Gastroesophageal sphincter (tissue), 4 donors: ENCODE data around the gene MCC. TPM values are rescaled to one million over a fixed set of nuclear protein-coding genes. Genes with fewer than 3 reads are reported as not detected.

ENCODE experiments used
- ATAC-seq: fragments of 150-250 bp; one replicate; pipeline ENCODE4 v1.9.1; 2016; ENCODE audit warnings: mild to moderate bottlenecking, moderate library complexity
- H3K27ac ChIP-seq, 4 donors: fragments of 200-600 bp; sonication (generic) in 3 of 4; 1 replicate in 3 of 4; 2 replicates in 1 of 4; pipeline ENCODE4 v1.5.1; 2016 to 2019
- H3K27me3 ChIP-seq: fragments of 200-600 bp; sonication (generic); one replicate; pipeline ENCODE4 v1.5.1; 2019
- H3K36me3 ChIP-seq, 2 donors: fragments of 200-600 bp; sonication (generic); one replicate each; pipeline ENCODE4 v1.5.1; 2019; ENCODE audit warnings: control low read depth in 1 of 2
- H3K4me1 ChIP-seq, 3 donors: fragments of 200-600 bp; sonication (generic); 1 replicate in 2 of 3; 2 replicates in 1 of 3; pipeline ENCODE4 v1.5.1; 2016 to 2019; ENCODE audit warnings: control low read depth in 2 of 3
- H3K4me3 ChIP-seq, 2 donors: fragments of 200-600 bp; sonication (generic); one replicate each; pipeline ENCODE4 v1.5.1; 2019; ENCODE audit warnings: mild to moderate bottlenecking in 1 of 2, moderate library complexity in 1 of 2
- H3K9me3 ChIP-seq, 3 donors: fragments of 200-600 bp; sonication (generic); one replicate each; pipeline ENCODE4 v1.5.1; 2017 to 2019; ENCODE audit warnings: control low read depth in 2 of 3
- CTCF ChIP-seq, 4 experiments: fragments of 200-600 bp in 2 of 4; fragments of 450-650 bp in 2 of 4; sonication (generic) in 1 of 4; IDR thresholded peaks; one replicate each; pipeline ENCODE4 v1.5.1; 2017 to 2019; ENCODE audit warnings: antibody characterized with exemption in 4 of 4, mild to moderate bottlenecking in 2 of 4, moderate library complexity in 2 of 4
- EP300 ChIP-seq: sonication (generic); formaldehyde crosslinking; IDR thresholded peaks from one replicate; pipeline ENCODE4 v1.6.1; 2017; ENCODE audit warnings: antibody characterized with exemption, mild to moderate bottlenecking
- POLR2A ChIP-seq, 2 donors: fragments of 450-650 bp; IDR thresholded peaks; one replicate each; pipeline ENCODE4 v1.6.1; 2017; ENCODE audit warnings: antibody characterized with exemption in 2 of 2, mild to moderate bottlenecking in 2 of 2, moderate library complexity in 1 of 2
- POLR2AphosphoS5 ChIP-seq: sonication (generic); formaldehyde crosslinking; IDR thresholded peaks from one replicate; pipeline ENCODE4 v1.6.1; 2017; ENCODE audit warnings: antibody characterized with exemption
- WGBS, 2 donors: methylation state at CpG; one replicate each; pipeline ENCODE4 v1.1.5; 2018; ENCODE audit warnings: low coverage in 1 of 2; 5-methylcytosine and 5-hydroxymethylcytosine counted together
- total RNA-seq, 4 donors: library from RNA; depleted of rRNA; stranded (reverse); fragments of >200 nt; gene quantifications; one replicate each; pipeline ENCODE4 v1.1.0, GENCODE V29; 2016

The MCC gene
- total RNA-seq, 4 donors from 2014 or later = 20.5 to 28.7 (median 23.5) TPM

DNA sequence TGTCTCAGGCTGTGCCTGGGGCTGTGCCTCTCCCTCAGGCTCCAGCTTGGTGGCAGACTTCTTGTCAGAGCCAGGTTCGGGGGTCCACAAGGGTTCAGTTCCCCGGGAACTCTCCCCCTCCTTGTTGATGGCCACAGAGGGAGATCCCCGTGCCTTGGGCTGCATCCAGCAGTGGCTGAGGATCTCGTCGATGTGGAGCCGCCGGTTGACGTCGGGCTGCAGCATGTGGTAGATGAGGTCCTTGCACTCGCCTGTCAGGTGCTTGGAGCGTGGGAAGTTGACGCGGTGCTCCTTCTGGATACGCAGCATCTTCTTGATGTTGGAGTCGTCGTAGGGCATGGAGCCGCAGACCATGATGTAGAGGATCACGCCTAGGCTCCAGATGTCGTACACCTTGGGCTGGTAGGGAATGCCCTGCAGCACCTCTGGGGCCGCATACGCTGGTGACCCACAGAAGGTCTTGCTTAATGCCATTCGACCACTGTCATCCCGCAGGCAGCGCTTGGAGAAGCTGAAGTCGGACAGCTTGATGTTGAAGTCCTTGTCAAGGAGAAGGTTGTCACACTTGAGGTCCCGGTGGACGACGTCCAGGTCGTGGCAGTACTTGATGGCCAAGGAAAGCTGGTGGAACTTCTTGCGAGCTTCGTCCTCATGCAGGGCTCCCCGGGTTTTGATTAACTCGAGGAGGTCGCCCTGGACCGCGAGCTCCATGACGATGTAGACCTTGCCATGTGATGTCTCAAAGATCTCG, 54.2 kb downstream of the MCC start:
- H3K36me3 ChIP-seq = no peaks in the 10 kb centered on the region
- ATAC-seq = no peak
- no peaks in the 10 kb centered on the region for H3K27me3 ChIP-seq
- TF ChIP-seq CTCF (IDR thresholded peaks at IDR 0.05) = no peak
- TF ChIP-seq EP300 = no peak
- TF ChIP-seq POLR2A (IDR thresholded peaks at IDR 0.05) = no peak
- no peak for TF ChIP-seq POLR2AphosphoS5
- H3K4me3 ChIP-seq = no peak overlapping the region
- no peak overlapping the region for H3K27ac ChIP-seq
- H3K4me1 ChIP-seq = peaks cover 0 to 5% (median 0%) of the 10 kb centered on the region in 3 donors
- no peaks in the 10 kb centered on the region for H3K9me3 ChIP-seq
- 98% methylated on average over 9 of the region's 38 CpGs; no CpG with 5 or more reads in 1 of the 2 donors for WGBS, 2 donors

GRCh38 chr5:113433071-113433470, 55.2 kb downstream of the MCC start:
- H3K27ac ChIP-seq = no peak overlapping the region
- ATAC-seq = no peak
- TF ChIP-seq EP300 = no peak
- H3K9me3 ChIP-seq = no peaks in the 10 kb centered on the region
- no peak overlapping the region for H3K4me3 ChIP-seq
- H3K4me1 ChIP-seq = peaks cover 0 to 5% (median 0%) of the 10 kb centered on the region in 3 donors
- no peaks in the 10 kb centered on the region for H3K27me3 ChIP-seq
- no peaks in the 10 kb centered on the region for H3K36me3 ChIP-seq
- 93 to 98% methylated on average over 8 to 13 of the region's 21 CpGs for WGBS, 2 donors

DNA sequence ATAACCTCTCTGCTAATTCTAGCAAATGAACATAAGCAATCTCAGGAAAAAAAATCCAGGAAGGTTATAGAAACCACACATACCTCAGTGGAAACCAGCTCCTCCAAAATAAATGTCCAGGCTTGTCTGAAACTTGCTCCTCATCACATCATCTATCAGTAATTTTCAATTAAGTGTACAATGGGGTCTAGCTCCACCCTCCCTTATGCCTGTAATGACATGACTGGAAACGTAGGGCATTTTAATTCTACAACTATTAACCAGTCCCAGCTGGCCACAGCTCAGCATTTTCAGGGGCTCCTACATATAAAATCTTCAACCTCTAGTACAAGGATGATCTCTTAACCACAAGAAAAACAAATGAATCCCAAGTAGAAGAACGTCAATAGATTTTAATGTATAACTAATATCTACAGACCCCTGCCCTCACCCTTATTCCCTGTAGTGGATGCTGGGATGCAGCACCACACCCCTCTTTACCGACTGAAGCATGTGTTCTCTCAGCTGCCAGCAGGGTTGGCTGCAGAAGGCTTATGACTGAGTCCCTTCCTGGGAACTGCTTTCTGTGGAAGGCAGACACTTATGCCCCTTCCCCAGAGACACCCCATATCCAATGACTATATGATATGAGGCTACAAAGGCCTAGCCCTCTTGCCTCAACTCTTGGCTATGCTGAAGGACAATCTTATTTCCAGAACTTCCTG, 60.2 kb downstream of the MCC start:
- no peaks in the 10 kb centered on the region for H3K36me3 ChIP-seq
- H3K27ac ChIP-seq = no peak overlapping the region
- TF ChIP-seq POLR2AphosphoS5 = no peak
- TF ChIP-seq EP300 = no peak
- TF ChIP-seq CTCF (IDR thresholded peaks at IDR 0.05) = no peak
- TF ChIP-seq POLR2A (IDR thresholded peaks at IDR 0.05) = no peak
- WGBS, 2 donors = 69 to 73% methylated on average over 3 of the region's 3 CpGs
- no peak overlapping the region for H3K4me3 ChIP-seq
- H3K27me3 ChIP-seq = no peaks in the 10 kb centered on the region
- H3K4me1 ChIP-seq = no peaks in the 10 kb centered on the region
- H3K9me3 ChIP-seq = no peaks in the 10 kb centered on the region
- no peak for ATAC-seq

- TF ChIP-seq POLR2A (IDR thresholded peaks at IDR 0.05) (no peak), POLR2AphosphoS5 (no peak), CTCF (IDR thresholded peaks at IDR 0.05) (no peak), EP300 (no peak)
- ATAC-seq = no peak
- H3K9me3 ChIP-seq = no peaks in the 10 kb centered on the region
- no peak overlapping the region for H3K4me3 ChIP-seq
- H3K4me1 ChIP-seq = no peaks in the 10 kb centered on the region
- WGBS, 2 donors = 84 to 92% methylated on average over 1 to 2 of the region's 3 CpGs
- H3K27ac ChIP-seq = no peak overlapping the region
- H3K27me3 ChIP-seq = no peaks in the 10 kb centered on the region
- H3K36me3 ChIP-seq = no peaks in the 10 kb centered on the region
These were observed 62.3 kb downstream of the MCC start for GRCh38 chr5:113425909-113426308.

DNA sequence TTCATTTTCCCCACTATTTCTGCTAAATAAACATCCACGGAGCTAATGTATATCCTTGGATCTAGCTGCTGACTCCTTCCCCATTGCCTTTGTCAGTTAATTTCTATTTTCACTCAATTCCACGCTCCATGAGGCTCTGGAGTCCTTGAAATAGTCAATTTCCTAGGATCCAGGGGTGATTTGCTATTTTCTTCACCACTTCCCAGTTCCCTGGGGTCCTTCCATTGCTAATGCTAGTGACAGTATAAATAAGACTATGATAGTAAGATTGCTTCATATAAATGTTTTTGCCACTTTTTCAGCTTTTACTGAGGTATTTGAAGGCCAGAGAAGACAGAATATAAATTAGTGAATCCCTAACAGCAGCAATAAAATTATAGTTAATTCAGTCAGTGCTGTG, 66.6 kb downstream of the MCC start:
- H3K27ac ChIP-seq = no peak overlapping the region
- H3K4me1 ChIP-seq = no peaks in the 10 kb centered on the region
- ATAC-seq = no peak
- no peaks in the 10 kb centered on the region for H3K9me3 ChIP-seq
- WGBS, 2 donors = 80 to 88% methylated on average over 2 of the region's 2 CpGs
- no peak overlapping the region for H3K4me3 ChIP-seq
- H3K36me3 ChIP-seq = no peaks in the 10 kb centered on the region
- no peak for TF ChIP-seq EP300
- TF ChIP-seq POLR2A (IDR thresholded peaks at IDR 0.05) = no peak
- TF ChIP-seq POLR2AphosphoS5 = no peak
- TF ChIP-seq CTCF (IDR thresholded peaks at IDR 0.05) = no peak
- H3K27me3 ChIP-seq = no peaks in the 10 kb centered on the region
